Uterus (tissue), 4 donors: ENCODE results near the gene INPP5F. TPM values are rescaled to one million over a fixed set of nuclear protein-coding genes. Genes with fewer than 3 reads are reported as not detected.

Experiments
- DNase-seq, 2 donors: peaks; one replicate each; pipeline ENCODE4 v3.0.0-alpha.2; 2019 to 2020
- H3K27ac ChIP-seq, 2 donors: fragments of 200-600 bp; sonication (generic); 1 replicate in 1 of 2; 2 replicates in 1 of 2; pipeline ENCODE4 v1.5.1; 2016 to 2018
- H3K27me3 ChIP-seq, 2 donors: fragments of 200-600 bp; sonication (generic); one replicate each; pipeline ENCODE4 v1.5.1; 2018 to 2019; ENCODE audit warnings: control low read depth in 1 of 2
- H3K36me3 ChIP-seq, 2 donors: fragments of 200-600 bp; sonication (generic); one replicate each; pipeline ENCODE4 v1.5.1; 2019; ENCODE audit warnings: control low read depth in 1 of 2
- H3K4me1 ChIP-seq, 2 donors: fragments of 200-600 bp; sonication (generic); one replicate each; pipeline ENCODE4 v1.5.1; 2018 to 2019; ENCODE audit warnings: control low read depth in 1 of 2
- H3K4me3 ChIP-seq, 2 donors: fragments of 200-600 bp; sonication (generic); 1 replicate in 1 of 2; 2 replicates in 1 of 2; pipeline ENCODE4 v1.5.1; 2018 to 2019; ENCODE audit warnings: mild to moderate bottlenecking in 1 of 2
- H3K9me3 ChIP-seq, 2 donors: fragments of 200-600 bp; sonication (generic); one replicate each; pipeline ENCODE4 v1.5.1; 2019; ENCODE audit warnings: control low read depth in 1 of 2
- POLR2A ChIP-seq, 2 donors: fragments of 450-650 bp; IDR thresholded peaks; one replicate each; pipeline ENCODE4 v1.6.1; 2016; ENCODE audit warnings: antibody characterized with exemption in 2 of 2, mild to moderate bottlenecking in 1 of 2, moderate library complexity in 1 of 2
- intact Hi-C: fragments of 100-400 bp; cut with DNase I; formaldehyde crosslinking; loops from one replicate; pipeline ENCODE4 v1.15.1; 2023; ENCODE audit warnings: low total_unique reads
- total RNA-seq, 4 donors: library from RNA; depleted of rRNA in 3 of 4; stranded (reverse); fragments of >200 nt in 3 of 4; gene quantifications; one replicate each; pipeline versions ENCODE4 v1.1.0 to v1.2.4, GENCODE V29; 2014 to 2023
- TF ChIP-seq, protein P1 (sequence below), 4 experiments: fragments of 200-600 bp in 2 of 4; fragments of 450-650 bp in 2 of 4; sonication (generic) in 2 of 4; IDR thresholded peaks; one replicate each; pipeline ENCODE4 v1.5.1; 2016 to 2019; ENCODE audit warnings: antibody characterized with exemption in 4 of 4, mild to moderate bottlenecking in 2 of 4, moderate library complexity in 1 of 4
- donor health status: DM: yes; HTN: yes; CAD: no.

Gene INPP5F
- total RNA-seq, 4 donors from 2014 or later: 14.3 to 67.3 (median 27.8) TPM

- Histone ChIP-seq H3K36me3 (no peaks in the 10 kb centered on the region), H3K4me3 (no peak overlapping the region), H3K9me3 (no peaks in the 10 kb centered on the region), H3K27ac (no peak overlapping the region), H3K4me1 (peaks cover 0 to 3% of the 10 kb centered on the region in 2 donors), H3K27me3 (no peaks in the 10 kb centered on the region)
- intact Hi-C loops: loop anchor here (10.0 kb wide), 1 partner anchor 122 kb away; no protein-coding TSS in a partner anchor
- DNase-seq: no peak
- TF ChIP-seq POLR2A (IDR thresholded peaks at IDR 0.05): no peak
- TF ChIP-seq, protein P1, sequence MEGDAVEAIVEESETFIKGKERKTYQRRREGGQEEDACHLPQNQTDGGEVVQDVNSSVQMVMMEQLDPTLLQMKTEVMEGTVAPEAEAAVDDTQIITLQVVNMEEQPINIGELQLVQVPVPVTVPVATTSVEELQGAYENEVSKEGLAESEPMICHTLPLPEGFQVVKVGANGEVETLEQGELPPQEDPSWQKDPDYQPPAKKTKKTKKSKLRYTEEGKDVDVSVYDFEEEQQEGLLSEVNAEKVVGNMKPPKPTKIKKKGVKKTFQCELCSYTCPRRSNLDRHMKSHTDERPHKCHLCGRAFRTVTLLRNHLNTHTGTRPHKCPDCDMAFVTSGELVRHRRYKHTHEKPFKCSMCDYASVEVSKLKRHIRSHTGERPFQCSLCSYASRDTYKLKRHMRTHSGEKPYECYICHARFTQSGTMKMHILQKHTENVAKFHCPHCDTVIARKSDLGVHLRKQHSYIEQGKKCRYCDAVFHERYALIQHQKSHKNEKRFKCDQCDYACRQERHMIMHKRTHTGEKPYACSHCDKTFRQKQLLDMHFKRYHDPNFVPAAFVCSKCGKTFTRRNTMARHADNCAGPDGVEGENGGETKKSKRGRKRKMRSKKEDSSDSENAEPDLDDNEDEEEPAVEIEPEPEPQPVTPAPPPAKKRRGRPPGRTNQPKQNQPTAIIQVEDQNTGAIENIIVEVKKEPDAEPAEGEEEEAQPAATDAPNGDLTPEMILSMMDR (IDR thresholded peaks at IDR 0.05): no peak
These were observed 17.2 kb downstream of the INPP5F start for GRCh38 chr10:119742947-119743648.

DNA sequence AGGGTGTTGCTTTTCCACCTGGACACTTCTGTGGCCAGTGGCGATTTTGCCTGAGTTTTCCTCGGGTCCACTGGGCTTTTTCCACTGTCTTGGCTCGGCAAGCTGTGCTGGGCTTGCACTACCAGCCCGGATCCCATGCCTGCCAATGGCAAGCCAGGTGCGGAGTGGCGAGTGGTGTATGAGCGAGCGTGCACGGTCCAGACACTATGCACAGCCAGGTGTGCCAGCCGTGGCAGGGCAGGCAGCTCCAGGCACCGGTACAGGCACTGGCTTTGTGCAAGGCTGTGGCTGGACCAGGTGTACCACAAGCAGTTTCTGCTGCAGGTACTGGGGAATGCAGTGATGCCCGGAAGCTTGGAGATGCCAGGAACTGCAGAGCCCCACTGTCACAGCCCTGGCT, 22.1 kb downstream of the INPP5F start:
- no peaks in the 10 kb centered on the region for H3K9me3 ChIP-seq
- no peak overlapping the region for H3K4me3 ChIP-seq
- intact Hi-C loops: loop anchor here (10.0 kb wide), 1 partner anchor 117 kb away; no protein-coding TSS in a partner anchor
- H3K36me3 ChIP-seq: no peaks in the 10 kb centered on the region
- H3K27ac ChIP-seq: no peak overlapping the region
- DNase-seq: no peak
- no peaks in the 10 kb centered on the region for H3K27me3 ChIP-seq
- TF ChIP-seq, protein P1 (IDR thresholded peaks at IDR 0.05): no peak
- TF ChIP-seq POLR2A (IDR thresholded peaks at IDR 0.05): no peak
- no peaks in the 10 kb centered on the region for H3K4me1 ChIP-seq

DNA sequence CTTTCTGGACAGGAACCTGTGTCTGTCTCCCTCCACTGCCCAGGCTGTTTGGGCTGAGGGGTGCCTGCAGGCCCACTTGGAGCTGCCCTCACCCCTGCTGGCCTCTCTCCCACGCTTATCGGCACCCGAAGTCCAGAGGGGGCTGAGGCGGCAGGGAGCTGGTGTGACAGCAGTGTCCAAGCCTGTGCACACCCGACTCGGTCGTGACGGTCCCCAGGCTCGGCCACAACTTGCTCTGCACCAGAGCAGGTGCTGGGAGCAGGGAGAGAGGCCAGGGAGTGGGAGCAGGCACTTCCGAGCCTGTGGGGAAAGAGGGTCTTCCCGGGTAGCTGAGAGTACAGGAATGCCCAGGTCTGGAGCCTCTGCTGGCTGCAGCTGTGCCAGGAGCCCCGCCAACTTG, 23.0 kb downstream of the INPP5F start:
- DNase-seq: no peak
- Histone ChIP-seq H3K36me3 (no peaks in the 10 kb centered on the region), H3K27me3 (no peaks in the 10 kb centered on the region), H3K27ac (no peak overlapping the region), H3K9me3 (no peaks in the 10 kb centered on the region), H3K4me1 (no peaks in the 10 kb centered on the region), H3K4me3 (no peak overlapping the region)
- intact Hi-C loops: loop anchor here (10.0 kb wide), 1 partner anchor 116 kb away; no protein-coding TSS in a partner anchor
- TF ChIP-seq, protein P1 (IDR thresholded peaks at IDR 0.05): no peak
- TF ChIP-seq POLR2A (IDR thresholded peaks at IDR 0.05): no peak

GRCh38 chr10:119749455-119749854, 23.6 kb downstream of the INPP5F start:
- Histone ChIP-seq H3K27me3 (no peaks in the 10 kb centered on the region), H3K27ac (no peak overlapping the region), H3K4me3 (no peak overlapping the region), H3K9me3 (no peaks in the 10 kb centered on the region), H3K36me3 (no peaks in the 10 kb centered on the region), H3K4me1 (no peaks in the 10 kb centered on the region)
- intact Hi-C loops: loop anchor here (10.0 kb wide), 1 partner anchor 115 kb away; no protein-coding TSS in a partner anchor
- TF ChIP-seq, protein P1 (IDR thresholded peaks at IDR 0.05): no peak
- TF ChIP-seq POLR2A (IDR thresholded peaks at IDR 0.05): no peak
- DNase-seq: no peak
